ENCODE results near the gene ZNF486. TPM values are rescaled to one million over a fixed set of nuclear protein-coding genes. Genes with fewer than 3 reads are reported as not detected.
"Not testable (repeated sequence)": the region's sequence is repeated elsewhere in the genome, so short reads cannot be mapped to it uniquely, and the experiment has no call there.

Gene ZNF486
- total and polyA plus RNA-seq, 7 experiments from 2014 or later, result 3.3 to 10.3 (median 4.8) TPM

- Mint-ChIP-seq H3K9me3 (peaks cover 6 to 83% (median 41%) of the 10 kb centered on the region in 11 donors), H3K27me3 (no peaks in the 10 kb centered on the region), H3K36me3 (peaks cover 11 to 41% (median 31%) of the 10 kb centered on the region in 5 donors), H3K4me1 (no peaks in the 10 kb centered on the region), H3K4me3 (peak overlapping the region in 1 of 10 donors; percentile 23), H3K27ac (no peak overlapping the region)
- Histone ChIP-seq H3K9me3 (ENCODE audit: control insufficient read depth in 2 of 3, low read length in 3 of 3) (peaks cover 0 to 63% (median 17%) of the 10 kb centered on the region in 3 experiments), H3K4me1 (ENCODE audit: control insufficient read depth in 2 of 2, insufficient read depth in 2 of 2, low read length in 2 of 2) (no peaks in the 10 kb centered on the region), H3K4me3 (ENCODE audit: low read length) (no peak overlapping the region), H3K36me3 (ENCODE audit: control insufficient read depth in 2 of 3, insufficient read depth in 3 of 3, low read length in 3 of 3) (peaks cover 0 to 34% (median 13%) of the 10 kb centered on the region in 3 experiments), H3K27me3 (ENCODE audit: control insufficient read depth in 2 of 2, insufficient read depth in 2 of 2, low read length in 2 of 2) (no peaks in the 10 kb centered on the region), H3K27ac (ENCODE audit: low read depth, low read length) (no peak overlapping the region)
- ATAC-seq, result no peak
- POLR2A ChIA-PET, result no interaction called here
- intact Hi-C loops (cut with micrococcal nuclease), result no loop called here
- CTCF ChIA-PET, result no interaction called here
- DNase-seq, result no peak
These were observed 30.7 kb downstream of the ZNF486 start for GRCh38 chr19:20197747-20198146.

GRCh38 chr19:20209051-20209450 is 42.0 kb downstream of the ZNF486 start:
- H3K36me3 ChIP-seq (ENCODE audit: control insufficient read depth in 2 of 3, insufficient read depth in 3 of 3, low read length in 3 of 3), result no peaks in the 10 kb centered on the region
- H3K4me1 ChIP-seq (ENCODE audit: control insufficient read depth in 2 of 2, insufficient read depth in 2 of 2, low read length in 2 of 2), result no peaks in the 10 kb centered on the region
- POLR2A ChIA-PET, result no interaction called here
- intact Hi-C loops (cut with micrococcal nuclease), result no loop called here
- CTCF ChIA-PET, result no interaction called here
- ATAC-seq, result no peak
- no peak overlapping the region for H3K4me3 ChIP-seq (ENCODE audit: low read length)
- Mint-ChIP-seq H3K27ac (no peak overlapping the region), H3K36me3 (peaks cover 4 to 20% (median 9%) of the 10 kb centered on the region in 5 donors), H3K4me3 (no peak overlapping the region), H3K27me3 (no peaks in the 10 kb centered on the region), H3K9me3 (peaks cover 6 to 81% (median 21%) of the 10 kb centered on the region in 11 donors), H3K4me1 (no peaks in the 10 kb centered on the region)
- H3K9me3 ChIP-seq (ENCODE audit: control insufficient read depth in 2 of 3, low read length in 3 of 3), result peaks cover 0 to 15% (median 0%) of the 10 kb centered on the region in 3 experiments
- H3K27me3 ChIP-seq (ENCODE audit: control insufficient read depth in 2 of 2, insufficient read depth in 2 of 2, low read length in 2 of 2), result no peaks in the 10 kb centered on the region
- DNase-seq, result no peak
- H3K27ac ChIP-seq (ENCODE audit: low read depth, low read length), result no peak overlapping the region

- H3K27me3 Mint-ChIP-seq; H3K4me3 Mint-ChIP-seq; H3K36me3 ChIP-seq (ENCODE audit: control insufficient read depth in 2 of 3, insufficient read depth in 3 of 3, low read length in 3 of 3); H3K27me3 ChIP-seq (ENCODE audit: control insufficient read depth in 2 of 2, insufficient read depth in 2 of 2, low read length in 2 of 2); CTCF ChIA-PET; POLR2A ChIA-PET; ATAC-seq; H3K4me1 Mint-ChIP-seq; H3K4me1 ChIP-seq (ENCODE audit: control insufficient read depth in 2 of 2, insufficient read depth in 2 of 2, low read length in 2 of 2); intact Hi-C loops (cut with micrococcal nuclease); H3K27ac Mint-ChIP-seq; H3K27ac ChIP-seq (ENCODE audit: low read depth, low read length); DNase-seq; H3K9me3 ChIP-seq (ENCODE audit: control insufficient read depth in 2 of 3, low read length in 3 of 3); H3K4me3 ChIP-seq (ENCODE audit: low read length): not testable (repeated sequence)
- Mint-ChIP-seq H3K36me3 (peaks cover 10 to 23% (median 18%) of the 10 kb centered on the region in 5 donors), H3K9me3 (peaks cover 0 to 72% (median 14%) of the 10 kb centered on the region in 11 donors)
These were observed 47.4 kb downstream of the ZNF486 start for GRCh38 chr19:20214366-20214765.

GRCh38 chr19:20221605-20222004 is 54.6 kb downstream of the ZNF486 start:
- H3K4me3 ChIP-seq (ENCODE audit: low read length); H3K27ac ChIP-seq (ENCODE audit: low read depth, low read length); intact Hi-C loops (cut with micrococcal nuclease); H3K36me3 ChIP-seq (ENCODE audit: control insufficient read depth in 2 of 3, insufficient read depth in 3 of 3, low read length in 3 of 3); H3K4me1 Mint-ChIP-seq; POLR2A ChIA-PET; H3K27me3 ChIP-seq (ENCODE audit: control insufficient read depth in 2 of 2, insufficient read depth in 2 of 2, low read length in 2 of 2); ATAC-seq; H3K27me3 Mint-ChIP-seq; CTCF ChIA-PET; DNase-seq; H3K4me1 ChIP-seq (ENCODE audit: control insufficient read depth in 2 of 2, insufficient read depth in 2 of 2, low read length in 2 of 2); H3K27ac Mint-ChIP-seq; H3K4me3 Mint-ChIP-seq; H3K9me3 ChIP-seq (ENCODE audit: control insufficient read depth in 2 of 3, low read length in 3 of 3): not testable (repeated sequence)
- Mint-ChIP-seq H3K36me3 (peaks cover 5 to 18% (median 14%) of the 10 kb centered on the region in 5 donors), H3K9me3 (peaks cover 6 to 85% (median 18%) of the 10 kb centered on the region in 11 donors)

- H3K4me1 ChIP-seq (ENCODE audit: control insufficient read depth in 2 of 2, insufficient read depth in 2 of 2, low read length in 2 of 2), result peaks cover 0 to 4% of the 10 kb centered on the region in 2 donors
- ATAC-seq (no peak), DNase-seq (no peak)
- Mint-ChIP-seq H3K4me1 (peaks cover 2 to 7% (median 6%) of the 10 kb centered on the region in 7 donors), H3K27me3 (no peaks in the 10 kb centered on the region), H3K4me3 (no peak overlapping the region), H3K9me3 (peaks cover 3 to 53% (median 25%) of the 10 kb centered on the region in 11 donors), H3K36me3 (peaks cover 5 to 56% (median 31%) of the 10 kb centered on the region in 5 donors), H3K27ac (no peak overlapping the region)
- no peaks in the 10 kb centered on the region for H3K27me3 ChIP-seq (ENCODE audit: control insufficient read depth in 2 of 2, insufficient read depth in 2 of 2, low read length in 2 of 2)
- no peaks in the 10 kb centered on the region for H3K36me3 ChIP-seq (ENCODE audit: control insufficient read depth in 2 of 3, insufficient read depth in 3 of 3, low read length in 3 of 3)
- H3K27ac ChIP-seq (ENCODE audit: low read depth, low read length), result no peak overlapping the region
- CTCF ChIA-PET, result no interaction called here
- no peak overlapping the region for H3K4me3 ChIP-seq (ENCODE audit: low read length)
- intact Hi-C loops (cut with micrococcal nuclease), result no loop called here
- no peaks in the 10 kb centered on the region for H3K9me3 ChIP-seq (ENCODE audit: control insufficient read depth in 2 of 3, low read length in 3 of 3)
- POLR2A ChIA-PET, result no interaction called here
These were observed 66.1 kb downstream of the ZNF486 start for GRCh38 chr19:20233105-20233504.

- H3K4me1 ChIP-seq (ENCODE audit: control insufficient read depth in 2 of 2, insufficient read depth in 2 of 2, low read length in 2 of 2), result peaks cover 0 to 4% of the 10 kb centered on the region in 2 donors
- peaks cover 5 to 12% (median 10%) of the 10 kb centered on the region in 7 donors for H3K4me1 Mint-ChIP-seq
- H3K9me3 ChIP-seq (ENCODE audit: control insufficient read depth in 2 of 3, low read length in 3 of 3), result no peaks in the 10 kb centered on the region
- no peaks in the 10 kb centered on the region for H3K27me3 Mint-ChIP-seq
- H3K4me3 Mint-ChIP-seq, result no peak overlapping the region
- ChIA-PET POLR2A (no interaction called here), CTCF (no interaction called here)
- no peak overlapping the region for H3K27ac ChIP-seq (ENCODE audit: low read depth, low read length)
- H3K36me3 ChIP-seq (ENCODE audit: control insufficient read depth in 2 of 3, insufficient read depth in 3 of 3, low read length in 3 of 3), result no peaks in the 10 kb centered on the region
- DNase-seq (no peak), ATAC-seq (no peak)
- no peak overlapping the region for H3K4me3 ChIP-seq (ENCODE audit: low read length)
- no peaks in the 10 kb centered on the region for H3K27me3 ChIP-seq (ENCODE audit: control insufficient read depth in 2 of 2, insufficient read depth in 2 of 2, low read length in 2 of 2)
- intact Hi-C loops (cut with micrococcal nuclease), result loop anchor here (5.0 kb wide), 4 partner anchors 332 to 1602 kb away; partner anchors contain the start of genes ZNF43 (in 1 of the 2), ZNF430 (in 1 of the 2), ZNF66 (in 1 of the 2) and ZNF737 (in 1 of the 2)
- no peak overlapping the region for H3K27ac Mint-ChIP-seq
- H3K36me3 Mint-ChIP-seq, result peaks cover 0 to 38% (median 25%) of the 10 kb centered on the region in 5 donors
- H3K9me3 Mint-ChIP-seq, result peaks cover 0 to 34% (median 11%) of the 10 kb centered on the region in 11 donors
These were observed 68.1 kb downstream of the ZNF486 start for GRCh38 chr19:20235156-20235555.

Data from naive thymus-derived CD4-positive, alpha-beta T cell (primary cell).